ENCODE measurements around the gene HCRTR2. TPM values are rescaled to one million over a fixed set of nuclear protein-coding genes. Genes with fewer than 3 reads are reported as not detected.
"Not testable (repeated sequence)": the region's sequence is repeated elsewhere in the genome, so short reads cannot be mapped to it uniquely, and the experiment has no call there.

The HCRTR2 gene
- total RNA-seq, 2 experiments from 2014 or later: not detected

DNA sequence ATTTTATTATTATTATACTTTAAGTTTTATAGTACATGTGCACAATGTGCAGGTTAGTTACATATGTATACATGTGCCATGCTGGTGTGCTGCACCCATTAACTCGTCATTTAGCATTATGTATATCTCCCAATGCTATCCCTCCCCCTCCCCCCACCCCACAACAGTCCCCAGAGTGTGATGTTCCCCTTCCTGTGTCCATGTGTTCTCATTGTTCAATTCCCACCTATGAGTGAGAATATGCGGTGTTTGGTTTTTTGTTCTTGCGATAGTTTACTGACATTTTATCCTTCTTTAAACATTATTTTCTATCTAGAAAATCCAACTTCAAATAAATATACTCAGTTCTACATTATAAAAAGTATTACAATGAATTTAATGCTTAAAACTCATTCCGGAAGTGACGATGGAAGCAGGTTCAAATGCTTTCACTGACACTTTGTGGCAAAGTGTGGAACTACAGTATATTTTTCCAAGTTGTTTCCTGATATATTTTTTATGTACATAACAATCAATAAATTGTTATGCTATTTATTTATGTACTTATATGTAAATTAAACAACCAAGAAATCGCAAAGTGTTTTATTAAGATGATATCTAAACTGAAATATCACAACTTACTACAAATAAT lies 66.8 kb downstream of the HCRTR2 start:
- DNase-seq; POLR2A ChIA-PET; H3K36me3 Mint-ChIP-seq (ENCODE audit: low read depth); H3K9me3 Mint-ChIP-seq (ENCODE audit: insufficient read depth); H3K27ac Mint-ChIP-seq; H3K4me3 Mint-ChIP-seq; CTCF ChIA-PET; H3K27me3 Mint-ChIP-seq (ENCODE audit: low read depth); ATAC-seq; H3K4me1 Mint-ChIP-seq (ENCODE audit: low read depth): not testable (repeated sequence)

GRCh38 chr6:55250400-55250799 lies 76.1 kb downstream of the HCRTR2 start:
- no peak overlapping the region for H3K4me3 Mint-ChIP-seq
- no peaks in the 10 kb centered on the region for H3K4me1 Mint-ChIP-seq (ENCODE audit: low read depth)
- POLR2A ChIA-PET: no interaction called here
- no peaks in the 10 kb centered on the region for H3K27me3 Mint-ChIP-seq (ENCODE audit: low read depth)
- H3K9me3 Mint-ChIP-seq (ENCODE audit: insufficient read depth): no peaks in the 10 kb centered on the region
- no peak overlapping the region for H3K27ac Mint-ChIP-seq
- DNase-seq: no peak
- no peaks in the 10 kb centered on the region for H3K36me3 Mint-ChIP-seq (ENCODE audit: low read depth)
- CTCF ChIA-PET: no interaction called here
- no peak for ATAC-seq

GRCh38 chr6:55255113-55255512 lies 80.8 kb downstream of the HCRTR2 start:
- Mint-ChIP-seq H3K9me3 (ENCODE audit: insufficient read depth) (no peaks in the 10 kb centered on the region), H3K27me3 (ENCODE audit: low read depth) (no peaks in the 10 kb centered on the region), H3K4me3 (no peak overlapping the region), H3K36me3 (ENCODE audit: low read depth) (no peaks in the 10 kb centered on the region), H3K4me1 (ENCODE audit: low read depth) (no peaks in the 10 kb centered on the region), H3K27ac (no peak overlapping the region)
- DNase-seq (no peak), ATAC-seq (no peak)
- ChIA-PET POLR2A (no interaction called here), CTCF (no interaction called here)

- ChIA-PET POLR2A (no interaction called here), CTCF (no interaction called here)
- no peak for ATAC-seq
- Mint-ChIP-seq H3K27me3 (ENCODE audit: low read depth) (no peaks in the 10 kb centered on the region), H3K27ac (no peak overlapping the region), H3K9me3 (ENCODE audit: insufficient read depth) (no peaks in the 10 kb centered on the region), H3K4me3 (no peak overlapping the region), H3K4me1 (ENCODE audit: low read depth) (no peaks in the 10 kb centered on the region), H3K36me3 (ENCODE audit: low read depth) (no peaks in the 10 kb centered on the region)
- DNase-seq: no peak
These were observed 85.9 kb downstream of the HCRTR2 start for GRCh38 chr6:55260181-55260580.

- Mint-ChIP-seq H3K27ac (no peak overlapping the region), H3K27me3 (ENCODE audit: low read depth) (no peaks in the 10 kb centered on the region), H3K36me3 (ENCODE audit: low read depth) (no peaks in the 10 kb centered on the region), H3K9me3 (ENCODE audit: insufficient read depth) (no peaks in the 10 kb centered on the region), H3K4me3 (no peak overlapping the region), H3K4me1 (ENCODE audit: low read depth) (no peaks in the 10 kb centered on the region)
- ChIA-PET POLR2A (no interaction called here), CTCF (no interaction called here)
- DNase-seq: no peak
- no peak for ATAC-seq
These were observed 91.2 kb downstream of the HCRTR2 start for GRCh38 chr6:55265409-55266114.

DNA sequence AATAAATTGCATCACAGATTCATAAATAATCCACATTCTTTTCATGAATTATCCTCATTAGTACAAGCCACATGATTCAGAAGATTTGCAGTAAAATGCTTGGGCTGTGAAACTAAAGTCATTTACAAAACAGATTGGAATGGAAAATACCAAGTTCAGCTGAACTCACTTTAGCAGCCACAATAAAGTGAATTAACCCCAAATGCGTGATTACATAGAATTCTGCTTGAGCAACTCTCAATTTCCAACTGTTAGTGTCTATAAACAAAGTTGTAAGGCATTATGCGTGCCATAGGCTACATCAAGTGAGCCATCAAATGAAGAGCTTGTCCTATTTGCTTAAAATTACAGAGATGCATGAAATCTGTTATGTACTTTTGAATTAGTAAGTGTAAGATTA lies 92.6 kb downstream of the HCRTR2 start:
- Mint-ChIP-seq H3K27me3 (ENCODE audit: low read depth) (no peaks in the 10 kb centered on the region), H3K4me3 (no peak overlapping the region), H3K36me3 (ENCODE audit: low read depth) (no peaks in the 10 kb centered on the region), H3K4me1 (ENCODE audit: low read depth) (no peaks in the 10 kb centered on the region), H3K9me3 (ENCODE audit: insufficient read depth) (no peaks in the 10 kb centered on the region), H3K27ac (no peak overlapping the region)
- DNase-seq: no peak
- ChIA-PET CTCF (interaction anchor here (1.3 kb wide), 1 partner anchor 10 kb away, joined by 6 read pairs; no protein-coding TSS in a partner anchor), POLR2A (no interaction called here)
- ATAC-seq: no peak

GRCh38 chr6:55276745-55277530 lies 102.6 kb downstream of the HCRTR2 start:
- DNase-seq (peak; percentile 21), ATAC-seq (no peak)
- Mint-ChIP-seq H3K9me3 (ENCODE audit: insufficient read depth) (peaks cover 3% of the 10 kb centered on the region), H3K27ac (no peak overlapping the region), H3K4me3 (no peak overlapping the region), H3K4me1 (ENCODE audit: low read depth) (no peaks in the 10 kb centered on the region), H3K27me3 (ENCODE audit: low read depth) (no peaks in the 10 kb centered on the region), H3K36me3 (ENCODE audit: low read depth) (no peaks in the 10 kb centered on the region)
- ChIA-PET CTCF (interaction anchor here (0.7 to 1.4 kb wide), 7 partner anchors 10 to 1316 kb away, joined by 3 to 6 read pairs (median 3); no protein-coding TSS in a partner anchor), POLR2A (interaction anchor here (0.6 kb wide), 1 partner anchor 750 kb away, joined by 3 read pairs; no protein-coding TSS in a partner anchor)

- H3K4me1 Mint-ChIP-seq (ENCODE audit: low read depth): no peaks in the 10 kb centered on the region
- ChIA-PET POLR2A (no interaction called here), CTCF (no interaction called here)
- H3K4me3 Mint-ChIP-seq: no peak overlapping the region
- no peak for ATAC-seq
- DNase-seq: no peak
- no peaks in the 10 kb centered on the region for H3K36me3 Mint-ChIP-seq (ENCODE audit: low read depth)
- H3K27me3 Mint-ChIP-seq (ENCODE audit: low read depth): no peaks in the 10 kb centered on the region
- H3K27ac Mint-ChIP-seq: no peak overlapping the region
- H3K9me3 Mint-ChIP-seq (ENCODE audit: insufficient read depth): peaks cover 3% of the 10 kb centered on the region
These were observed 103.3 kb downstream of the HCRTR2 start for GRCh38 chr6:55277646-55278045.

GRCh38 chr6:55281215-55281614 lies 106.9 kb downstream of the HCRTR2 start:
- CTCF ChIA-PET: no interaction called here
- no peak overlapping the region for H3K4me3 Mint-ChIP-seq
- no peaks in the 10 kb centered on the region for H3K4me1 Mint-ChIP-seq (ENCODE audit: low read depth)

GRCh38 chr6:55282115-55282514 lies 107.8 kb downstream of the HCRTR2 start:
- no peak for ATAC-seq
- Mint-ChIP-seq H3K4me3 (no peak overlapping the region), H3K36me3 (ENCODE audit: low read depth) (no peaks in the 10 kb centered on the region), H3K9me3 (ENCODE audit: insufficient read depth) (no peaks in the 10 kb centered on the region), H3K4me1 (ENCODE audit: low read depth) (no peaks in the 10 kb centered on the region), H3K27me3 (ENCODE audit: low read depth) (no peaks in the 10 kb centered on the region), H3K27ac (no peak overlapping the region)
- DNase-seq: no peak
- ChIA-PET POLR2A (no interaction called here), CTCF (no interaction called here)

More at GRCh38 chr6:55281215-55281614, 106.9 kb downstream of the HCRTR2 start:
- Mint-ChIP-seq H3K9me3 (ENCODE audit: insufficient read depth) (no peaks in the 10 kb centered on the region), H3K27ac (no peak overlapping the region), H3K27me3 (ENCODE audit: low read depth) (no peaks in the 10 kb centered on the region), H3K36me3 (ENCODE audit: low read depth) (no peaks in the 10 kb centered on the region)
- no peak for DNase-seq
- POLR2A ChIA-PET: no interaction called here
- no peak for ATAC-seq

DNA sequence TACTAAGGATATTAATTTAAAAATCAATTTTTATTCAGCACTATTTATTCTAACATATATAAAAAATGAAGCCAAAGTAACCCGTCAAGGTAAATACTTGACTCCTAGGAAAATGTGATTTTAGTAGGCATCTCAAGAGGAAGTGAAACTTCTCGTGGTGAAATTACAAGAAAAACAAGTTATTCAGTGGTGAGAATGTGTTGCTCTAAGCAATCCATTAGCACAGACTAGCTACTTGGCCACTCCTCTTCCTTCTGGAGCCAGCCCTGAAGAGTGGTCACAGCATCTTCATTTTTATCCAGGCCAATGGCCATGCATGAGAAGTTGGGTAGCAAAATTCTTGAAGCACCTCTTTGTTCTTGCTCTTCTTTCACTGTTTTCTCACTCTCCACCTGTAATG lies 112.5 kb downstream of the HCRTR2 start:
- H3K36me3 Mint-ChIP-seq (ENCODE audit: low read depth): no peaks in the 10 kb centered on the region
- DNase-seq: no peak
- ChIA-PET CTCF (interaction anchor here (1.4 kb wide), 1 partner anchor 10 kb away, joined by 3 read pairs; no protein-coding TSS in a partner anchor), POLR2A (no interaction called here)
- no peak for ATAC-seq
- H3K4me1 Mint-ChIP-seq (ENCODE audit: low read depth): no peaks in the 10 kb centered on the region
- no peaks in the 10 kb centered on the region for H3K27me3 Mint-ChIP-seq (ENCODE audit: low read depth)
- no peak overlapping the region for H3K27ac Mint-ChIP-seq
- H3K4me3 Mint-ChIP-seq: no peak overlapping the region
- no peaks in the 10 kb centered on the region for H3K9me3 Mint-ChIP-seq (ENCODE audit: insufficient read depth)

DNA sequence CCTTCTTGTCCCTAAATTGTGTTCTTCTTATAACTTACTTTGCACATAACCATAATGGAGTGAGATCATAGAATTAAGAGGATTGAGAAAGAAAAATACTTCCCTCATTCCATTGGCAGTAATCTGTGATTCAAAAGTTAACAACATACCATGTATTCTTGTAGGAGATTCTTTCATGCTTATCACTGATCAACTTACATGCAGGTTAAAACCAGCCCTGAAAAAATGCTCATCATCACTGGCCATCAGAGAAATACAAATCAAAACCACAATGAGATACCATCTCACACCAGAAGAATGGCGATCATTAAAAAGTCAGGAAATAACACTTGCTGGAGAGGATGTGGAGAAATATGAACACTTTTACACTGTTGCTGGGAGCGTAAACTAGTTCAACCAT lies 116.4 kb downstream of the HCRTR2 start:
- ChIA-PET CTCF (no interaction called here), POLR2A (no interaction called here)
- no peaks in the 10 kb centered on the region for H3K4me1 Mint-ChIP-seq (ENCODE audit: low read depth)
- DNase-seq: no peak
- no peak overlapping the region for H3K27ac Mint-ChIP-seq
- no peaks in the 10 kb centered on the region for H3K27me3 Mint-ChIP-seq (ENCODE audit: low read depth)
- H3K4me3 Mint-ChIP-seq: no peak overlapping the region
- no peak for ATAC-seq
- H3K9me3 Mint-ChIP-seq (ENCODE audit: insufficient read depth): peaks cover 3% of the 10 kb centered on the region
- H3K36me3 Mint-ChIP-seq (ENCODE audit: low read depth): no peaks in the 10 kb centered on the region
